NCI-H510A treated with DMSO at 0.1 percent for 48 hours (cell line): Measurements from ENCODE around the gene TMEM54.

Experiments used
- DNase-seq: peaks from one replicate; lab custom pipeline; 2025; lab: John Stamatoyannopoulos, UW

TMEM54 gene

GRCh38 chr1:32864375-32865019, 36.7 kb downstream of the TMEM54 start:
- DNase-seq = no peak

GRCh38 chr1:32863881-32864245, 37.3 kb downstream of the TMEM54 start:
- no peak for DNase-seq

- DNase-seq = no peak
These were observed 37.8 kb downstream of the TMEM54 start for GRCh38 chr1:32863218-32863880.

GRCh38 chr1:32861904-32862695, 39.1 kb downstream of the TMEM54 start:
- DNase-seq = no peak

- no peak for DNase-seq
These were observed 40.6 kb downstream of the TMEM54 start for GRCh38 chr1:32860566-32860965.

- DNase-seq = no peak
These were observed 41.3 kb downstream of the TMEM54 start for GRCh38 chr1:32859915-32860314.

GRCh38 chr1:32858791-32859190, 42.4 kb downstream of the TMEM54 start:
- DNase-seq = no peak

GRCh38 chr1:32858136-32858535, 43.1 kb downstream of the TMEM54 start:
- no peak for DNase-seq

- no peak for DNase-seq
These were observed 45.1 kb downstream of the TMEM54 start for GRCh38 chr1:32855861-32856617.

- DNase-seq = no peak
These were observed 52.7 kb downstream of the TMEM54 start for GRCh38 chr1:32848354-32849063.
